SKM-1 (cell line): ENCODE results near the gene TESK2.
"Not testable (repeated sequence)": the region's sequence is repeated elsewhere in the genome, so short reads cannot be mapped to it uniquely, and the experiment has no call there.

ENCODE experiments used
- DNase-seq: peaks from one replicate; lab custom pipeline; 2025; ENCODE audit not compliant: unreplicated experiment; lab: John Stamatoyannopoulos, UW

Gene TESK2

GRCh38 chr1:45474194-45474593 is 16.8 kb downstream of the TESK2 start:
- not testable (repeated sequence) for DNase-seq

GRCh38 chr1:45473302-45473701 is 17.7 kb downstream of the TESK2 start:
- DNase-seq, result no peak

- no peak for DNase-seq
Observed at GRCh38 chr1:45470306-45470798, 20.6 kb downstream of the TESK2 start.

- DNase-seq, result not testable (repeated sequence)
Observed at GRCh38 chr1:45467353-45467752, 23.6 kb downstream of the TESK2 start.

GRCh38 chr1:45465277-45465676 is 25.7 kb downstream of the TESK2 start:
- DNase-seq, result no peak

- no peak for DNase-seq
Observed at GRCh38 chr1:45458894-45459293, 32.1 kb downstream of the TESK2 start.

GRCh38 chr1:45456531-45456930 is 34.4 kb downstream of the TESK2 start:
- no peak for DNase-seq

GRCh38 chr1:45455162-45455561 is 35.8 kb downstream of the TESK2 start:
- no peak for DNase-seq

GRCh38 chr1:45454464-45454863 is 36.5 kb downstream of the TESK2 start:
- DNase-seq, result no peak

- no peak for DNase-seq
Observed at GRCh38 chr1:45452503-45452902, 38.5 kb downstream of the TESK2 start.

- DNase-seq, result no peak
Observed at GRCh38 chr1:45448357-45448756, 42.6 kb downstream of the TESK2 start.

GRCh38 chr1:45446950-45447672 is 43.9 kb downstream of the TESK2 start:
- DNase-seq, result no peak

- DNase-seq, result no peak
Observed at GRCh38 chr1:45446530-45446929, 44.4 kb downstream of the TESK2 start.

- no peak for DNase-seq
Observed at GRCh38 chr1:45444609-45445131, 46.3 kb downstream of the TESK2 start.

GRCh38 chr1:45443580-45444446 is 47.1 kb downstream of the TESK2 start:
- no peak for DNase-seq

- DNase-seq, result no peak
Observed at GRCh38 chr1:45442272-45442671, 48.7 kb downstream of the TESK2 start.

GRCh38 chr1:45437323-45437722 is 53.6 kb downstream of the TESK2 start:
- no peak for DNase-seq

- no peak for DNase-seq
Observed at GRCh38 chr1:45430490-45430889, 60.5 kb downstream of the TESK2 start.

- DNase-seq, result no peak
Observed at GRCh38 chr1:45429561-45430159, 61.3 kb downstream of the TESK2 start.

GRCh38 chr1:45423906-45424678 is 66.9 kb downstream of the TESK2 start:
- no peak for DNase-seq

- no peak for DNase-seq
Observed at GRCh38 chr1:45421935-45422334, 69.0 kb downstream of the TESK2 start.
